IMR-90 (cell line): Measurements from ENCODE around the gene AKAP13.

Experiments
- CEBPB ChIP-seq: IDR thresholded peaks from 2 replicates; pipeline ENCODE4 v1.6.1; 2012; ENCODE audit warnings: low read depth, low read length, improper control_type of control experiment
- CHD1 ChIP-seq: IDR thresholded peaks from 2 replicates; pipeline ENCODE4 v1.6.1; 2012; ENCODE audit warnings: low read depth, low read length, improper control_type of control experiment
- CTCF ChIP-seq: conservative IDR thresholded peaks from 2 replicates; pipeline ENCODE4 v1.5.1; 2012; ENCODE audit warnings: mild to moderate bottlenecking, low read depth, low read length, improper control_type of control experiment
- MXI1 ChIP-seq: IDR thresholded peaks from 2 replicates; pipeline ENCODE4 v1.6.1; 2012; ENCODE audit warnings: low read depth, mild to moderate bottlenecking, low read length, moderate library complexity, borderline replicate concordance
- NFE2L2 ChIP-seq: fragments of 150-350 bp; IDR thresholded peaks from 2 replicates; pipeline ENCODE4 v1.6.1; 2016; ENCODE audit warnings: low read depth, mild to moderate bottlenecking, low read length
- POLR2A ChIP-seq: IDR thresholded peaks from 2 replicates; pipeline ENCODE4 v1.6.1; 2012; ENCODE audit warnings: mild to moderate bottlenecking, low read depth, low read length
- RAD21 ChIP-seq: IDR thresholded peaks from 2 replicates; pipeline ENCODE4 v1.6.1; 2012; ENCODE audit warnings: low read length, improper control_type of control experiment
- RFX5 ChIP-seq: IDR thresholded peaks from 2 replicates; pipeline ENCODE4 v1.8.0; 2012; ENCODE audit warnings: low read depth, mild to moderate bottlenecking, low read length, moderate library complexity
- SMC3 ChIP-seq: fragments of 150-350 bp; IDR thresholded peaks from 2 replicates; pipeline ENCODE4 v1.6.1; 2016; ENCODE audit warnings: low read depth, mild to moderate bottlenecking, antibody characterized with exemption, low read length, moderate library complexity
- TF ChIP-seq, protein P1 (sequence below): fragments of 150-350 bp; IDR thresholded peaks from 2 replicates; pipeline ENCODE4 v1.6.1; 2016; ENCODE audit warnings: low read depth, mild to moderate bottlenecking, low read length, moderate library complexity, borderline replicate concordance
- TF ChIP-seq, protein P2 (sequence below): fragments of 150-350 bp; IDR thresholded peaks from 2 replicates; pipeline ENCODE4 v1.6.1; 2017; ENCODE audit warnings: mild to moderate bottlenecking, antibody characterized with exemption, low read length, low read depth

DNA sequence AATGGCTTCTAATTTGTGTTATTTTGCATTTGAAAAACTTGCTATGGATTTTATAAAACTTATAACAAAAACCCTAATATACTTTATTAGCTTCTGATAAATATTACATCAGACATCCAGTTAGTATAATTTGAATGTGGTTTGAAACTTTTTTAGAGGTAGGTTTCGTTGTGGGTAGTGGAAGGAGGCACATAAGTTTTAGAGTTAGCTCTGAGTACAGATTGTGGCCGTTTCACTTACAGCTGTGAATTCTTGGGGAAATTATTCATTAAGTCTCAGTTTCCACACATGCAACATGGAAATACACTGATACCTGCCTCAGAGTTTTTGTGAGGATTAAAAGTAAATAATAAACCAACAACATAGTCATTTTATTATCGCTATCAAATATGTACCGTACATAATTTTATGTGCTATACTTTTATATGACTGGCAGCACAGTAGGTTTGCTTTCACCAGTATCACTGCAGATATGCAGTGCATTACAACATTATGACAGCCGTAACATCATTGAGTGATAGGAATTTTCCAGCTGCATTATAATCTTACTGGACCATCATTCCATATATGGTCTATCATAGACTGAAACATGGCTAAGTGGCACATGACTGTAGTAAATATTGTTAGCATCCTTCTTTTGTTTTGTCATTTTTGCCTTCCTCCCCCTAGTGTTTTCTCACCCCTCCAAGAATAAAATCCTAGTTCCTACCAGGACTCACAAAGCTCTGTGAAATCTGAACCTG is 175.6 kb downstream of the AKAP13 start:
- TF ChIP-seq MXI1 (no peak), POLR2A (no peak), RFX5 (no peak), CTCF (no peak), SMC3 (no peak), CEBPB (no peak), CHD1 (no peak), NFE2L2 (no peak), RAD21 (no peak)
- TF ChIP-seq, protein P1, sequence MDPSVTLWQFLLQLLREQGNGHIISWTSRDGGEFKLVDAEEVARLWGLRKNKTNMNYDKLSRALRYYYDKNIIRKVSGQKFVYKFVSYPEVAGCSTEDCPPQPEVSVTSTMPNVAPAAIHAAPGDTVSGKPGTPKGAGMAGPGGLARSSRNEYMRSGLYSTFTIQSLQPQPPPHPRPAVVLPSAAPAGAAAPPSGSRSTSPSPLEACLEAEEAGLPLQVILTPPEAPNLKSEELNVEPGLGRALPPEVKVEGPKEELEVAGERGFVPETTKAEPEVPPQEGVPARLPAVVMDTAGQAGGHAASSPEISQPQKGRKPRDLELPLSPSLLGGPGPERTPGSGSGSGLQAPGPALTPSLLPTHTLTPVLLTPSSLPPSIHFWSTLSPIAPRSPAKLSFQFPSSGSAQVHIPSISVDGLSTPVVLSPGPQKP = no peak
- TF ChIP-seq, protein P2, sequence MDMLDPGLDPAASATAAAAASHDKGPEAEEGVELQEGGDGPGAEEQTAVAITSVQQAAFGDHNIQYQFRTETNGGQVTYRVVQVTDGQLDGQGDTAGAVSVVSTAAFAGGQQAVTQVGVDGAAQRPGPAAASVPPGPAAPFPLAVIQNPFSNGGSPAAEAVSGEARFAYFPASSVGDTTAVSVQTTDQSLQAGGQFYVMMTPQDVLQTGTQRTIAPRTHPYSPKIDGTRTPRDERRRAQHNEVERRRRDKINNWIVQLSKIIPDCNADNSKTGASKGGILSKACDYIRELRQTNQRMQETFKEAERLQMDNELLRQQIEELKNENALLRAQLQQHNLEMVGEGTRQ = no peak
